H9 (cell line): ENCODE measurements around the gene NTSR1. TPM values are rescaled to one million over a fixed set of nuclear protein-coding genes. Genes with fewer than 3 reads are reported as not detected.

Experiments
- DNase-seq: peaks from one replicate; pipeline ENCODE4 v3.0.0-alpha.2; 2017
- H2AFZ ChIP-seq: one replicate; pipeline ENCODE4 v1.6.1; 2013; ENCODE audit warnings: mild to moderate bottlenecking, low read length, control low read depth, moderate library complexity
- H2AK5ac ChIP-seq: 2 replicates; pipeline ENCODE4 v1.6.1; 2013; ENCODE audit warnings: low read length, control low read depth, mixed read lengths; ENCODE audit not compliant: insufficient read length
- H2BK120ac ChIP-seq: one replicate; pipeline ENCODE4 v1.6.1; 2013; ENCODE audit warnings: low read depth, mild to moderate bottlenecking, low read length, control low read depth, inconsistent platforms; ENCODE audit not compliant: poor library complexity, severe bottlenecking
- H2BK12ac ChIP-seq: 2 replicates; pipeline ENCODE4 v1.6.1; 2013; ENCODE audit warnings: low read length, control low read depth, mixed read lengths, low read depth; ENCODE audit not compliant: insufficient read length
- H2BK15ac ChIP-seq: 2 replicates; pipeline ENCODE4 v1.6.1; 2013; ENCODE audit warnings: low read depth, low read length, control low read depth
- H2BK20ac ChIP-seq: one replicate; pipeline ENCODE4 v1.6.1; 2013; ENCODE audit warnings: low read depth, mild to moderate bottlenecking, low read length, control low read depth, inconsistent platforms; ENCODE audit not compliant: poor library complexity, severe bottlenecking
- H2BK5ac ChIP-seq: 2 replicates; pipeline ENCODE4 v1.6.1; 2013; ENCODE audit warnings: low read length, control low read depth, mixed read lengths; ENCODE audit not compliant: insufficient read length
- H3K14ac ChIP-seq: 2 replicates; pipeline ENCODE4 v1.6.1; 2013; ENCODE audit warnings: low read length, control low read depth; ENCODE audit not compliant: insufficient read depth
- H3K18ac ChIP-seq: 2 replicates; pipeline ENCODE4 v1.6.1; 2013; ENCODE audit warnings: low read depth, mild to moderate bottlenecking, mixed read lengths, low read length, control low read depth; ENCODE audit not compliant: insufficient read length
- H3K23ac ChIP-seq: 2 replicates; pipeline ENCODE4 v1.6.1; 2013; ENCODE audit warnings: low read length, control low read depth, mixed read lengths, low read depth; ENCODE audit not compliant: insufficient read length
- H3K23me2 ChIP-seq: 2 replicates; pipeline ENCODE4 v1.6.1; 2013; ENCODE audit warnings: low read depth, mild to moderate bottlenecking, mixed read lengths, low read length, control low read depth; ENCODE audit not compliant: insufficient read length, poor library complexity, severe bottlenecking
- H3K27ac ChIP-seq: 2 replicates; pipeline ENCODE4 v1.5.1; 2013; ENCODE audit warnings: low read length, control low read depth, mixed read lengths, low read depth; ENCODE audit not compliant: insufficient read length
- H3K27me3 ChIP-seq: 2 replicates; pipeline ENCODE4 v1.6.1; 2013; ENCODE audit warnings: low read length, control low read depth, inconsistent platforms; ENCODE audit not compliant: insufficient read depth
- H3K4ac ChIP-seq: 2 replicates; pipeline ENCODE4 v1.6.1; 2013; ENCODE audit warnings: low read depth, mild to moderate bottlenecking, control low read depth, inconsistent platforms, low read length, moderate library complexity
- H3K4me1 ChIP-seq: 2 replicates; pipeline ENCODE4 v1.6.1; 2013; ENCODE audit warnings: low read length, control low read depth, inconsistent platforms; ENCODE audit not compliant: insufficient read depth
- H3K4me2 ChIP-seq: 2 replicates; pipeline ENCODE4 v1.6.1; 2013; ENCODE audit warnings: low read length, control low read depth, mixed read lengths; ENCODE audit not compliant: insufficient read length, insufficient read depth
- H3K56ac ChIP-seq: 2 replicates; pipeline ENCODE4 v1.6.1; 2013; ENCODE audit warnings: low read depth, mild to moderate bottlenecking, mixed read lengths, low read length, control low read depth; ENCODE audit not compliant: insufficient read length
- H3K79me1 ChIP-seq: 2 replicates; pipeline ENCODE4 v1.6.1; 2013; ENCODE audit warnings: low read depth, mild to moderate bottlenecking, moderate library complexity, low read length, control low read depth, inconsistent platforms; ENCODE audit not compliant: insufficient read depth, poor library complexity, severe bottlenecking
- H3K79me2 ChIP-seq: 2 replicates; pipeline ENCODE4 v1.6.1; 2013; ENCODE audit warnings: low read length, control low read depth, inconsistent platforms; ENCODE audit not compliant: insufficient read depth
- H3K9ac ChIP-seq: 2 replicates; pipeline ENCODE4 v1.6.1; 2013; ENCODE audit warnings: low read length, control low read depth, mixed read lengths; ENCODE audit not compliant: insufficient read length; ENCODE audit errors: extremely low read depth
- H3K9me3 ChIP-seq: one replicate; pipeline ENCODE4 v1.6.1; 2013; ENCODE audit warnings: low read depth, low read length, inconsistent platforms; ENCODE audit not compliant: control insufficient read depth
- H3T11ph ChIP-seq: one replicate; pipeline ENCODE4 v1.6.1; 2013; ENCODE audit warnings: mild to moderate bottlenecking, low read length, control low read depth, inconsistent platforms
- H4K20me1 ChIP-seq: one replicate; pipeline ENCODE4 v1.6.1; 2013; ENCODE audit not compliant: control insufficient read depth, insufficient read length, insufficient read depth
- H4K5ac ChIP-seq: 2 replicates; pipeline ENCODE4 v1.6.1; 2013; ENCODE audit warnings: low read depth, mild to moderate bottlenecking, mixed read lengths, low read length, control low read depth; ENCODE audit not compliant: insufficient read length
- H4K8ac ChIP-seq: replicated peaks from 2 replicates; pipeline ENCODE4 v1.6.1; 2013; ENCODE audit warnings: low read length, control low read depth, mixed read lengths, low read depth; ENCODE audit not compliant: insufficient read length
- H4K91ac ChIP-seq: 2 replicates; pipeline ENCODE4 v1.6.1; 2013; ENCODE audit warnings: low read depth, mild to moderate bottlenecking, moderate library complexity, mixed read lengths, low read length, control low read depth; ENCODE audit not compliant: insufficient read length
- H3K27ac Mint-ChIP-seq, 3 experiments: 2 replicates in 2 of 3; 3 replicates in 1 of 3; pipeline ENCODE4 v1.8.0; 2020 to 2021; ENCODE audit warnings: mixed read lengths in 3 of 3, mild to moderate bottlenecking in 1 of 3, moderate library complexity in 1 of 3
- H3K27me3 Mint-ChIP-seq: 2 replicates; pipeline ENCODE4 v1.8.0; 2021; ENCODE audit warnings: low read depth, mild to moderate bottlenecking, moderate library complexity, mixed read lengths
- H3K36me3 Mint-ChIP-seq, 3 experiments: 2 replicates in 2 of 3; 3 replicates in 1 of 3; pipeline ENCODE4 v1.8.0; 2020 to 2021; ENCODE audit warnings: low read depth in 3 of 3, mixed read lengths in 3 of 3; ENCODE audit not compliant: insufficient read depth in 1 of 3
- H3K4me1 Mint-ChIP-seq, 2 experiments: 2 replicates each; pipeline ENCODE4 v1.8.0; 2020; ENCODE audit warnings: mixed read lengths in 2 of 2
- H3K4me3 Mint-ChIP-seq, 2 experiments: 2 replicates in 1 of 2; 3 replicates in 1 of 2; pipeline ENCODE4 v1.8.0; 2020 to 2021; ENCODE audit warnings: mild to moderate bottlenecking in 2 of 2, mixed read lengths in 2 of 2, moderate library complexity in 1 of 2
- H3K9me3 Mint-ChIP-seq, 2 experiments: 2 replicates in 1 of 2; 3 replicates in 1 of 2; pipeline ENCODE4 v1.8.0; 2020; ENCODE audit warnings: mild to moderate bottlenecking in 2 of 2, mixed read lengths in 2 of 2, moderate library complexity in 1 of 2
- CTCF ChIP-seq: fragments of 200-600 bp; sonication (generic); conservative IDR thresholded peaks from 3 replicates; pipeline ENCODE4 v1.8.0; 2021; ENCODE audit warnings: antibody characterized with exemption, mild to moderate bottlenecking
- WGBS: extraction: QIAGEN DNeasy Blood & Tissue Kit; methylation state at CpG from one replicate; pipeline ENCODE4 v1.1.7; 2013; ENCODE audit warnings: missing lambda C conversion rate, low lambda C conversion rate, mixed read lengths; ENCODE audit not compliant: insufficient read length; ENCODE audit errors: extremely low coverage; 5-methylcytosine and 5-hydroxymethylcytosine counted together
- total RNA-seq: library from RNA; stranded (reverse); gene quantifications from 2 replicates; pipeline ENCODE4 v1.2.1, GENCODE V29; 2021

The NTSR1 gene
- total RNA-seq, 1 experiment from 2014 or later, result 0.11 TPM

- no CpG with 5 or more reads among the region's 14 CpGs for WGBS
- no peaks in the 10 kb centered on the region for H3K79me2 ChIP-seq
- Mint-ChIP-seq H3K4me3 (no peak overlapping the region), H3K27me3 (peaks cover 14% of the 10 kb centered on the region), H3K27ac (no peak overlapping the region), H3K9me3 (no peaks in the 10 kb centered on the region; a peak in 1 of 5 replicates), H3K4me1 (peaks cover 3 to 17% of the 10 kb centered on the region in 2 experiments; a peak in 2 of 4 replicates), H3K36me3 (no peaks in the 10 kb centered on the region)
- H2BK5ac ChIP-seq, result no peak overlapping the region
- H4K8ac ChIP-seq, result no peak overlapping the region
- 0 out of 2 replicates have a peak, but pooled peaks cover 3% of the 10 kb centered on the region for H3K4me1 ChIP-seq
- no peak overlapping the region for H3K27ac ChIP-seq
- H3K27me3 ChIP-seq, result no peaks in the 10 kb centered on the region
- H4K5ac ChIP-seq, result no peak overlapping the region
- no peak overlapping the region for H4K91ac ChIP-seq
- no peak overlapping the region for H2BK12ac ChIP-seq
- no peak overlapping the region for H2BK20ac ChIP-seq
- no peak overlapping the region for H3T11ph ChIP-seq
- no peak overlapping the region for H3K4me2 ChIP-seq
- no peak overlapping the region for H2AFZ ChIP-seq
- no peak overlapping the region for H2BK15ac ChIP-seq
- DNase-seq, result no peak
- no peak overlapping the region for H2AK5ac ChIP-seq
- no peak overlapping the region for H3K14ac ChIP-seq
- no peak overlapping the region for H3K56ac ChIP-seq
- no peak overlapping the region for H3K18ac ChIP-seq
- H3K9me3 ChIP-seq, result no peaks in the 10 kb centered on the region
- no peak overlapping the region for H3K23ac ChIP-seq
- no peaks in the 10 kb centered on the region for H3K79me1 ChIP-seq
- H4K20me1 ChIP-seq, result no peaks in the 10 kb centered on the region
- no peak overlapping the region for H3K4ac ChIP-seq
- no peaks in the 10 kb centered on the region for H3K23me2 ChIP-seq
- no peak overlapping the region for H2BK120ac ChIP-seq
- TF ChIP-seq CTCF, result no peak
- no peak overlapping the region for H3K9ac ChIP-seq
These were observed 43.0 kb downstream of the NTSR1 start for GRCh38 chr20:62751551-62752150.
